GM12878 (cell line): Measurements from ENCODE around the gene CDKN2AIPNL. TPM values are rescaled to one million over a fixed set of nuclear protein-coding genes. Genes with fewer than 3 reads are reported as not detected.

Source experiments
- CBFB ChIP-seq: IDR thresholded peaks from 2 replicates; pipeline ENCODE4 v1.6.1; 2016; ENCODE audit warnings: antibody characterized with exemption, low read depth
- CEBPB ChIP-seq, 2 experiments: fragments of 150-350 bp in 1 of 2; IDR thresholded peaks; 2 replicates each; pipeline ENCODE4 v1.6.1; 2012 to 2014; ENCODE audit warnings: low read depth in 2 of 2, low read length in 2 of 2, borderline replicate concordance in 1 of 2, inconsistent platforms in 1 of 2
- CHD4 ChIP-seq: fragments of 200-600 bp; sonication (generic); IDR thresholded peaks from 2 replicates; pipeline ENCODE4 v1.6.1; 2016; ENCODE audit warnings: mild to moderate bottlenecking
- DPF2 ChIP-seq: fragments of 450-650 bp; IDR thresholded peaks from 2 replicates; pipeline ENCODE4 v1.6.1; 2017; ENCODE audit warnings: mild to moderate bottlenecking
- E4F1 ChIP-seq: fragments of 450-650 bp; IDR thresholded peaks from 2 replicates; pipeline ENCODE4 v1.6.1; 2018; ENCODE audit warnings: borderline replicate concordance, mild to moderate bottlenecking; ENCODE audit not compliant: partially characterized antibody
- ETV6 ChIP-seq, 2 experiments: fragments of 450-650 bp in 1 of 2; IDR thresholded peaks in 1 of 2; conservative IDR thresholded peaks in 1 of 2; 2 replicates each; pipeline ENCODE4 v1.6.1; 2014; ENCODE audit warnings: antibody characterized with exemption in 1 of 2, borderline replicate concordance in 1 of 2, low read depth in 1 of 2, mild to moderate bottlenecking in 1 of 2, moderate library complexity in 1 of 2
- FOXM1 ChIP-seq: IDR thresholded peaks from 2 replicates; pipeline ENCODE4 v1.6.1; 2012; ENCODE audit warnings: low read depth, mild to moderate bottlenecking, inconsistent platforms, low read length, moderate library complexity
- HDGF ChIP-seq: fragments of 450-650 bp; IDR thresholded peaks from 2 replicates; pipeline ENCODE4 v1.6.1; 2016; ENCODE audit warnings: antibody characterized with exemption
- IRF3 ChIP-seq: fragments of 450-650 bp; IDR thresholded peaks from 2 replicates; pipeline ENCODE4 v1.6.1; 2014; ENCODE audit warnings: mild to moderate bottlenecking
- JUND ChIP-seq: IDR thresholded peaks from 2 replicates; pipeline ENCODE4 v1.6.1; 2012; ENCODE audit warnings: low read depth, mild to moderate bottlenecking, low read length, improper control_type of control experiment, moderate library complexity
- KLF5 ChIP-seq: fragments of 450-650 bp; IDR thresholded peaks from 2 replicates; pipeline ENCODE4 v1.6.1; 2014; ENCODE audit warnings: mild to moderate bottlenecking; ENCODE audit not compliant: partially characterized antibody
- LARP7 ChIP-seq: fragments of 450-650 bp; IDR thresholded peaks from 2 replicates; pipeline ENCODE4 v1.6.1; 2017; ENCODE audit warnings: mild to moderate bottlenecking
- NFIC ChIP-seq: IDR thresholded peaks from 2 replicates; pipeline ENCODE4 v1.6.1; 2012; ENCODE audit warnings: low read depth, mild to moderate bottlenecking, inconsistent platforms, low read length, moderate library complexity
- NRF1 ChIP-seq: conservative IDR thresholded peaks from 2 replicates; pipeline ENCODE4 v1.6.1; 2011; ENCODE audit warnings: mild to moderate bottlenecking, low read depth, low read length, improper control_type of control experiment
- PAX5 ChIP-seq: IDR thresholded peaks from 2 replicates; pipeline ENCODE4 v1.6.1; 2011; ENCODE audit warnings: low read depth, low read length, borderline replicate concordance
- PML ChIP-seq: IDR thresholded peaks from 2 replicates; pipeline ENCODE4 v1.6.1; 2012; ENCODE audit warnings: low read length, inconsistent platforms
- RELA ChIP-seq: fragments of 450-650 bp; IDR thresholded peaks from 2 replicates; pipeline ENCODE4 v1.8.0; 2014; ENCODE audit warnings: borderline replicate concordance; ENCODE audit not compliant: partially characterized antibody
- SREBF1 ChIP-seq: IDR thresholded peaks from 2 replicates; pipeline ENCODE4 v1.6.1; 2012; ENCODE audit warnings: mild to moderate bottlenecking, low read length
- SUZ12 ChIP-seq: fragments of 200-600 bp; sonication (generic); IDR thresholded peaks from one replicate; pipeline ENCODE4 v1.6.1; 2018; ENCODE audit warnings: antibody characterized with exemption, mild to moderate bottlenecking; ENCODE audit not compliant: unreplicated experiment
- TBL1XR1 ChIP-seq: IDR thresholded peaks from 2 replicates; pipeline ENCODE4 v1.6.1; 2012; ENCODE audit warnings: low read depth, low read length, improper control_type of control experiment
- TCF12 ChIP-seq: IDR thresholded peaks from 2 replicates; pipeline ENCODE4 v1.6.1; 2011; ENCODE audit warnings: low read depth, mild to moderate bottlenecking, low read length
- YBX1 ChIP-seq: fragments of 450-650 bp; IDR thresholded peaks from 2 replicates; pipeline ENCODE4 v1.6.1; 2016; ENCODE audit warnings: antibody characterized with exemption
- ZBTB40 ChIP-seq: fragments of 450-650 bp; IDR thresholded peaks from 2 replicates; pipeline ENCODE4 v1.6.1; 2016; ENCODE audit warnings: mild to moderate bottlenecking, moderate library complexity, borderline replicate concordance
- polyA plus RNA-seq, 11 experiments: library from polyadenylated mRNA; depleted of rRNA in 4 of 11; unstranded in 6 of 11; stranded (reverse) in 5 of 11; fragments of >200 nt; fragmentation: Nextera tagmentation in 4 of 11; fragmentation: Illumina TruSeq in 1 of 11; extraction: Ambion mirVana in 4 of 11; extraction: Trizol in 1 of 11; gene quantifications; 1 replicate in 1 of 11; 2 replicates in 10 of 11; pipeline versions ENCODE4 v1.2.1 to v1.2.3, GENCODE V29; 2011 to 2016; ENCODE audit warnings: inconsistent platforms in 2 of 11, missing spikeins in 2 of 11, low read depth in 1 of 11
- total RNA-seq, 4 experiments: library from RNA; depleted of rRNA in 3 of 4; stranded (reverse); fragments of >200 nt in 3 of 4; fragmentation: Illumina TruSeq in 1 of 4; extraction: Trizol in 1 of 4; gene quantifications; 2 replicates each; pipeline versions ENCODE4 v1.2.1 to v1.2.3, GENCODE V29; 2013 to 2021

The CDKN2AIPNL gene
- total and polyA plus RNA-seq, 10 of the 15 experiments (the other 5 are each of a cell fraction or from before 2014, with no cell fraction given), result 23.5 to 72.0 (median 36.6) TPM

GRCh38 chr5:134370871-134371833 is 40.5 kb downstream of the CDKN2AIPNL start, which contains the start of gene UBE2B (continued):
- TF ChIP-seq CBFB (no peak; the same call in 1 of the 2 replicates), DPF2 (peak; percentile 74), HDGF (no peak; the same call in 1 of the 2 replicates), PAX5 (no peak), TCF12 (no peak), NFIC (peak; percentile 83; the same call in 1 of the 2 replicates), CEBPB (IDR thresholded peaks at IDR 0.05; ENCODE audit: borderline replicate concordance in 1 of 2, low read depth in 2 of 2, low read length in 2 of 2) (0 out of 4 replicates have a peak, but pooled peaks of 1 of the 2 experiments have one; percentile 24), IRF3 (no peak), PML (peak; percentile 90), LARP7 (peak; percentile 81; the same call in 1 of the 2 replicates), KLF5 (peak; percentile 99), CHD4 (no peak), SUZ12 (no peak), RELA (peak; percentile 94), NRF1 (no peak), FOXM1 (peak; percentile 43; the same call in 1 of the 2 replicates), JUND (peak; percentile 98), ETV6 (conservative IDR thresholded peaks at IDR 0.05 in 1 of 2, IDR thresholded peaks at IDR 0.05 in 1 of 2; ENCODE audit: borderline replicate concordance in 1 of 2, low read depth in 1 of 2) (no peak), SREBF1 (peak; percentile 98), E4F1 (peak; percentile 94), YBX1 (no peak), ZBTB40 (peak; percentile 77; the same call in 1 of the 2 replicates), TBL1XR1 (peak; percentile 76)
